MM.1S (cell line): Measurements from ENCODE around the gene GABRG3.

Experiments
- DNase-seq: peaks from one replicate; pipeline ENCODE4 v3.0.0-alpha.2; 2015
- H2AFZ ChIP-seq: fragments of 300-600 bp; sonication (generic); 2 replicates; pipeline ENCODE4 v1.6.0; 2016; ENCODE audit warnings: antibody characterized with exemption, low read length
- H3F3A ChIP-seq: fragments of 300-600 bp; sonication (generic); 2 replicates; pipeline ENCODE4 v1.6.1; 2016; ENCODE audit warnings: mild to moderate bottlenecking, antibody characterized with exemption, low read length, moderate library complexity, mixed read lengths; ENCODE audit not compliant: insufficient read depth
- H3K27ac ChIP-seq: fragments of 300-600 bp; sonication (generic); 2 replicates; pipeline ENCODE4 v1.5.1; 2016; ENCODE audit warnings: mild to moderate bottlenecking, low read length
- H3K27me3 ChIP-seq: fragments of 300-600 bp; sonication (generic); replicated peaks from 2 replicates; pipeline ENCODE4 v1.6.0; 2016; ENCODE audit warnings: low read length; ENCODE audit not compliant: insufficient read depth
- H3K36me3 ChIP-seq: fragments of 300-600 bp; sonication (generic); replicated peaks from 2 replicates; pipeline ENCODE4 v1.6.1; 2016; ENCODE audit warnings: mild to moderate bottlenecking, low read length, mixed read lengths; ENCODE audit not compliant: insufficient read depth
- H3K4me1 ChIP-seq: fragments of 300-600 bp; sonication (generic); 2 replicates; pipeline ENCODE4 v1.6.1; 2016; ENCODE audit warnings: low read length, mixed read lengths
- H3K4me2 ChIP-seq: fragments of 300-600 bp; sonication (generic); 2 replicates; pipeline ENCODE4 v1.6.0; 2016; ENCODE audit warnings: low read depth, low read length
- H3K4me3 ChIP-seq: fragments of 300-600 bp; sonication (generic); 2 replicates; pipeline ENCODE4 v1.5.1; 2016; ENCODE audit warnings: low read length, mixed read lengths
- H3K79me2 ChIP-seq: fragments of 300-600 bp; sonication (generic); 2 replicates; pipeline ENCODE4 v1.6.1; 2016; ENCODE audit warnings: mixed run types, low read length, mixed read lengths
- H3K9ac ChIP-seq: fragments of 300-600 bp; sonication (generic); 2 replicates; pipeline ENCODE4 v1.6.1; 2016; ENCODE audit warnings: low read length, mixed read lengths
- H3K9me2 ChIP-seq: fragments of 300-600 bp; sonication (generic); replicated peaks from 2 replicates; pipeline ENCODE4 v1.6.1; 2016; ENCODE audit warnings: mild to moderate bottlenecking, low read length, mixed read lengths; ENCODE audit not compliant: insufficient read depth
- H3K9me3 ChIP-seq: fragments of 300-600 bp; sonication (generic); replicated peaks from 2 replicates; pipeline ENCODE4 v1.6.1; 2016; ENCODE audit warnings: mild to moderate bottlenecking, low read length, mixed read lengths; ENCODE audit not compliant: insufficient read depth
- H4K20me1 ChIP-seq: fragments of 300-600 bp; sonication (generic); 2 replicates; pipeline ENCODE4 v1.6.1; 2016; ENCODE audit warnings: mild to moderate bottlenecking, low read length, moderate library complexity, mixed read lengths; ENCODE audit not compliant: insufficient read depth
- EZH2 ChIP-seq: fragments of 300-600 bp; sonication (generic); optimal IDR thresholded peaks from 2 replicates; pipeline ENCODE3; 2017; ENCODE audit warnings: low read depth, mild to moderate bottlenecking, antibody characterized with exemption, low read length, mixed read lengths
- EZH2phosphoT487 ChIP-seq: fragments of 300-600 bp; sonication (generic); IDR thresholded peaks from 2 replicates; pipeline ENCODE4 v1.6.1; 2018; ENCODE audit warnings: antibody characterized with exemption, low read length
- TF ChIP-seq, protein P1 (sequence below): fragments of 300-600 bp; sonication (generic); IDR thresholded peaks from 2 replicates; pipeline ENCODE4 v1.5.1; 2016; ENCODE audit warnings: antibody characterized with exemption, low read length, mixed read lengths

Gene GABRG3

DNA sequence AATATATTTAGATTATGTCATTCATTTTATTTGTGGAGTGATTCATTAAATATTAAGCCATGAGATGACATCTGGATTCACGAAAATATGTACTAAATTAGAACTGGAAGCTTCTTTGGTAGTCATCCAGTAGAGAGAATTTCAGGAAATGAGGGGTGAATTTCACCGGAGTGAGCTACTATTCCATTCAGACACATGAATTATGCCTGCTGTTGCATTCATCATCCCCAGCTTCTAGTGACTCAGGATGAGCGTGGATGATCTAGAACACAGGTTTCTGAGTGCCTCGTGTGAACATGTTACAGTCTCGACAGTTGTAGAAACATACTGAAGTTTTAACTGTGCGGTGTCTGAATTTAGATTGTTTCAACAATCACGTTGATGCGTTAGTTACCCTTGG lies 42.9 kb upstream of the GABRG3 start:
- H3K9me2 ChIP-seq = no peaks in the 10 kb centered on the region
- no peak overlapping the region for H3K9ac ChIP-seq
- DNase-seq = no peak
- no peaks in the 10 kb centered on the region for H3K4me1 ChIP-seq
- H3K9me3 ChIP-seq = no peaks in the 10 kb centered on the region
- H3K27me3 ChIP-seq = no peaks in the 10 kb centered on the region
- no peak overlapping the region for H2AFZ ChIP-seq
- H3K4me2 ChIP-seq = no peak overlapping the region
- H3F3A ChIP-seq = no peaks in the 10 kb centered on the region
- no peak overlapping the region for H3K4me3 ChIP-seq
- no peak overlapping the region for H3K27ac ChIP-seq
- no peaks in the 10 kb centered on the region for H4K20me1 ChIP-seq
- no peaks in the 10 kb centered on the region for H3K36me3 ChIP-seq
- no peaks in the 10 kb centered on the region for H3K79me2 ChIP-seq
- TF ChIP-seq EZH2phosphoT487 (no peak), EZH2 (no peak)
- TF ChIP-seq, protein P1, sequence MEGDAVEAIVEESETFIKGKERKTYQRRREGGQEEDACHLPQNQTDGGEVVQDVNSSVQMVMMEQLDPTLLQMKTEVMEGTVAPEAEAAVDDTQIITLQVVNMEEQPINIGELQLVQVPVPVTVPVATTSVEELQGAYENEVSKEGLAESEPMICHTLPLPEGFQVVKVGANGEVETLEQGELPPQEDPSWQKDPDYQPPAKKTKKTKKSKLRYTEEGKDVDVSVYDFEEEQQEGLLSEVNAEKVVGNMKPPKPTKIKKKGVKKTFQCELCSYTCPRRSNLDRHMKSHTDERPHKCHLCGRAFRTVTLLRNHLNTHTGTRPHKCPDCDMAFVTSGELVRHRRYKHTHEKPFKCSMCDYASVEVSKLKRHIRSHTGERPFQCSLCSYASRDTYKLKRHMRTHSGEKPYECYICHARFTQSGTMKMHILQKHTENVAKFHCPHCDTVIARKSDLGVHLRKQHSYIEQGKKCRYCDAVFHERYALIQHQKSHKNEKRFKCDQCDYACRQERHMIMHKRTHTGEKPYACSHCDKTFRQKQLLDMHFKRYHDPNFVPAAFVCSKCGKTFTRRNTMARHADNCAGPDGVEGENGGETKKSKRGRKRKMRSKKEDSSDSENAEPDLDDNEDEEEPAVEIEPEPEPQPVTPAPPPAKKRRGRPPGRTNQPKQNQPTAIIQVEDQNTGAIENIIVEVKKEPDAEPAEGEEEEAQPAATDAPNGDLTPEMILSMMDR = no peak

GRCh38 chr15:26929588-26929987 lies 41.4 kb upstream of the GABRG3 start:
- Histone ChIP-seq H3K36me3 (no peaks in the 10 kb centered on the region), H4K20me1 (no peaks in the 10 kb centered on the region), H3K9ac (no peak overlapping the region), H3K4me1 (no peaks in the 10 kb centered on the region), H3K27me3 (no peaks in the 10 kb centered on the region), H3F3A (no peaks in the 10 kb centered on the region), H3K4me3 (no peak overlapping the region), H3K9me3 (no peaks in the 10 kb centered on the region), H3K4me2 (no peak overlapping the region), H2AFZ (no peak overlapping the region), H3K9me2 (no peaks in the 10 kb centered on the region), H3K79me2 (no peaks in the 10 kb centered on the region), H3K27ac (no peak overlapping the region)
- no peak for TF ChIP-seq EZH2phosphoT487
- TF ChIP-seq, protein P1 = no peak
- no peak for TF ChIP-seq EZH2
- no peak for DNase-seq

GRCh38 chr15:26934848-26935247 lies 36.1 kb upstream of the GABRG3 start:
- H2AFZ ChIP-seq = no peak overlapping the region
- H3K9ac ChIP-seq = no peak overlapping the region
- no peaks in the 10 kb centered on the region for H4K20me1 ChIP-seq
- no peak overlapping the region for H3K4me2 ChIP-seq
- no peaks in the 10 kb centered on the region for H3F3A ChIP-seq
- H3K27me3 ChIP-seq = no peaks in the 10 kb centered on the region
- no peaks in the 10 kb centered on the region for H3K36me3 ChIP-seq
- H3K9me2 ChIP-seq = no peaks in the 10 kb centered on the region
- DNase-seq = no peak
- no peak overlapping the region for H3K27ac ChIP-seq
- no peaks in the 10 kb centered on the region for H3K9me3 ChIP-seq
- H3K4me3 ChIP-seq = no peak overlapping the region
- TF ChIP-seq, protein P1 = no peak
- TF ChIP-seq EZH2phosphoT487 = no peak
- no peaks in the 10 kb centered on the region for H3K4me1 ChIP-seq
- no peaks in the 10 kb centered on the region for H3K79me2 ChIP-seq

DNA sequence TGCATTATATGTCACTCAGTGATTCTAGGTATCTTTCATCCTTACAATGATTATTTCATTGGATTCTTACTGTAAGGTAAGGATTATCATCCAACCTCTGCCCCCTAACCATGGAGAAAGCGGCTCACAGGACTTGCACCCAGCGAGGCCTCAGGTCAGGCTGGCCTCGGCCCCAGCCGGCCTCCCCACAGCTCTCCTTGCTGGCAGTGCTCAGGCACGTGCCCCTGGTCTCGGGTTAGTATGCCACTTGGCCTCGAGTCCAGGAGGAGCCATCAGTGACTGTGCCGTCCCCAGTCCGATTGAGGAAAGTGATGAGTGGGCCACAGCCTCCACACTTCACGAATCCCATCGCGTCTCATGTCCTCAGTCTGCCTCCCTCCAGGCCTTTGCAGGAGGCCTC lies 35.7 kb upstream of the GABRG3 start:
- H3F3A ChIP-seq = no peaks in the 10 kb centered on the region
- no peak overlapping the region for H3K27ac ChIP-seq
- no peaks in the 10 kb centered on the region for H3K79me2 ChIP-seq
- TF ChIP-seq EZH2 = no peak
- TF ChIP-seq, protein P1 = no peak
- TF ChIP-seq EZH2phosphoT487 = no peak
- no peak for DNase-seq
- H4K20me1 ChIP-seq = no peaks in the 10 kb centered on the region
- H3K27me3 ChIP-seq = no peaks in the 10 kb centered on the region
- no peaks in the 10 kb centered on the region for H3K36me3 ChIP-seq
- H3K9ac ChIP-seq = no peak overlapping the region
- H3K4me2 ChIP-seq = no peak overlapping the region
- no peak overlapping the region for H3K4me3 ChIP-seq
- no peaks in the 10 kb centered on the region for H3K9me3 ChIP-seq
- no peaks in the 10 kb centered on the region for H3K4me1 ChIP-seq
- no peaks in the 10 kb centered on the region for H3K9me2 ChIP-seq
- no peak overlapping the region for H2AFZ ChIP-seq
